Measurements from ENCODE around the gene H2BK1.

GRCh38 chr7:151178236-151178635 lies 32.1 kb downstream of the H2BK1 start:
- no peak for TF ChIP-seq CTCF (IDR thresholded peaks at IDR 0.05)
- no peak for TF ChIP-seq POLR2A (IDR thresholded peaks at IDR 0.05)

All from upper lobe of left lung (tissue), 4 donors.